ENCODE results near the gene POM121C. TPM values are rescaled to one million over a fixed set of nuclear protein-coding genes. Genes with fewer than 3 reads are reported as not detected.
A peak's percentile ranks its signal among the peaks of the same experiment; 100 is the strongest.
"Not testable (repeated sequence)": the region's sequence is repeated elsewhere in the genome, so short reads cannot be mapped to it uniquely, and the experiment has no call there.

Gene POM121C
- polyA plus RNA-seq = 34.0 TPM

DNA sequence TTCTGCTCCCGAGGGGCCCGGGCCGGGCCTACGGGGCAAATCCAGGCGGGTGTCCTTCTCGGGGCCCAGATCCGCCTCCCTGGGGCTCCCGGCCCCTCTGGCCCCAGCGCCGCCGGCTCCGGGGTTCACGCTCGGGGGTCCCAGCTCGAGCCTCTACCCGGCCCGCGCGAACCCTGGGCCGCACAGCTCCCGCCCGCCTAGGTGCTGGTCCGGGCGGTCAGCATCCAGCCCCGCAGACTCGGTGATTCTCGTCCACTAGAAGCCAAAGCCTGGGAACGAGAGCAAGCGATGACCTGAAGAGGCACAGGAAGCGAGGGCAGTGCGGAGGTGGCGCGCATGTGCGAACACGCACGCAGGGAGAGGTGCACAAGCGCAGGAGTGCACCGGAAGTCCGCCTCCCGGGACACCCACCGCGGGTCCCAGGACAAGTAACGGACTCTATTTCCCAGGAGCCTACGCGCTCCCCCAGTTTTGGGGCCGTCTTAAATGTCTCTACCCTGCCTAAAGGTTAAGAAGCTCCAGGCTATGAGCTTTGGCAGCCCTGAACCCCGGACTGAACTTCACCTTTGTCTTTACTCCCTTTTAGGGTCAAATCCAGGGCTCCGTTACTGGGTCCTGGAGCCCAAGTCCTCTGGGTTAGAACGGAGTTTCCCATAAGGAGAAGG lies at the start of gene POM121C:
POM121C (minus strand) TSS at position 321 of the 665 bp plus-strand sequence. CDS start 44,803 bp downstream, outside the sequence.
- not testable (repeated sequence) for H3K36me3 Mint-ChIP-seq, H3K4me1 Mint-ChIP-seq, H3K9me3 Mint-ChIP-seq, H3K27me3 Mint-ChIP-seq
- H3K27ac Mint-ChIP-seq = peak within 1 kb of the TSS; percentile 50 to 73 (median 63)
- peak within 1 kb of the TSS; percentile 86 to 97 (median 90) for H3K4me3 Mint-ChIP-seq

DNA sequence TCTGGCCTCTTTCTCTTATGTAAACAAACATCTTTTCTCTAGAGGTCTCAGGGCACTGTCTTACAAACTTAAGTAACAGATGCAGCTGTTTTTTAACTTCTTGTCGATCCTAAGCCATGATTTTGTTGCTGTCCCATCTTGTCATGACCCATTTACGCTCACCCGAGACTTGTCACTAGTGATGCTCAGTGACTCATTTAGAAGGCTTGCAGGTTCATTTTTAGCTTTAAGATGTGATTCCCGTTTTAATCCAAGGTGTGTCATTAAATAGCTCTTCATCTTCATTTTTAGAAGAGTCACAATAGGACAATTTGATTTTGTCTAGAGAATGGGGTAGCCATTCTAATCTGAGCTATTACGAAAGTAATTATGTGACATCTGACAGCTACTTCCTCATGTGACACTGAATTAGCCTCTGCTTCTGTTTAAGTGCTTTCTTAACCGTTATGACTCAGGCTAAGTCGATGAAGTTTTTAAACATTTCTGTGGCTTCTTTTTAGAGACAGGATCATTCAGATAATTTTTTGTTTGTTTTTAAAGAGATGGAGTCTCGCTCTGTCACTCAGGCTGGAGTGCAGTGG lies 48.7 kb upstream of the POM121C start:
- Mint-ChIP-seq H3K9me3 (no peaks in the 10 kb centered on the region), H3K27ac (no peak overlapping the region), H3K4me1 (peaks cover 4 to 6% (median 6%) of the 10 kb centered on the region in 3 donors), H3K36me3 (peaks cover 4% of the 10 kb centered on the region), H3K4me3 (peak overlapping the region in 3 of 4 donors; percentile 44 to 78 (median 71)), H3K27me3 (peaks cover 3% of the 10 kb centered on the region)

DNA sequence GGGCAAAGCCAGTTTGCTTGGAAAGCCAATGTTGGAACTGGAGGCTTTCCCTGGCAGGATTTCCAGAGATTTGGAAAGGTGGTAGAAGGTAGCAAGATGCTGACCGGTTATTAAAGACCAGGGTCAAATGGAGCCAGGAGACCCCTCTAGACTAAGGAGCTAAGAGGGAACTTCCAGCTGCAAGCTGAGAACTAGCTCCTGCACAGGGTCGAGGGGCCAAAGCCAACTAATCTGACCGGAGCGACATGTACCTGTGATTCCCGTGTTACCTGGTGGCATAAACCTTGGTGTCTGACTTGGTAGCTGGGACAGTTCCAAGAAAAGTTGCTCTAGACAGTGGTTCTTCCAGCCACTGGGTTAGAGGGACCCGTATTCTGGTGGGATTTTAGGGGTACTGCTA lies 47.8 kb upstream of the POM121C start:
- Mint-ChIP-seq H3K9me3 (no peaks in the 10 kb centered on the region), H3K4me3 (no peak overlapping the region), H3K27ac (no peak overlapping the region), H3K4me1 (peaks cover 4 to 6% (median 4%) of the 10 kb centered on the region in 3 donors), H3K36me3 (peaks cover 2% of the 10 kb centered on the region), H3K27me3 (peaks cover 3% of the 10 kb centered on the region)

DNA sequence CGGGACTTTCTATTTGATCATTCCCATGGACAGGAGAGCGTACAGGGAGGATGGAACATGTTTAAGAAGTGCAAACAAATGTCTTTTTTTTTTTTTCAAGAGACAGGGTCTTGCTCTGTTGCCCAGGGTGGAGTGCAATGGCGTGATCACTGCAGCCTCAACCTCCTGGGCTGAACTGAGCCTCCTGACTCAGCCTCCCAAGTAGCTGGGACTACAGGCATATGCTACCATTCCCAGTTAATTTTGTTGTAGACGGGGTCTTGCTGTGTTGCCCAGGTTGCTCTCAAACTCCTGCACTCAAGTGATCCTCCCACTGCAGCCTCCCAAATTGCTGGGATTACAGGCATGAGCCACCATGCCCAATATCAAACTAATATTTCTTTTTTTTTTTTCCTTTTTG lies 46.5 kb upstream of the POM121C start:
- peaks cover 3% of the 10 kb centered on the region for H3K27me3 Mint-ChIP-seq
- H3K9me3 Mint-ChIP-seq = no peaks in the 10 kb centered on the region
- peaks cover 2% of the 10 kb centered on the region for H3K36me3 Mint-ChIP-seq
- peaks cover 7 to 10% (median 9%) of the 10 kb centered on the region in 3 donors for H3K4me1 Mint-ChIP-seq
- no peak overlapping the region for H3K4me3 Mint-ChIP-seq
- H3K27ac Mint-ChIP-seq = no peak overlapping the region

DNA sequence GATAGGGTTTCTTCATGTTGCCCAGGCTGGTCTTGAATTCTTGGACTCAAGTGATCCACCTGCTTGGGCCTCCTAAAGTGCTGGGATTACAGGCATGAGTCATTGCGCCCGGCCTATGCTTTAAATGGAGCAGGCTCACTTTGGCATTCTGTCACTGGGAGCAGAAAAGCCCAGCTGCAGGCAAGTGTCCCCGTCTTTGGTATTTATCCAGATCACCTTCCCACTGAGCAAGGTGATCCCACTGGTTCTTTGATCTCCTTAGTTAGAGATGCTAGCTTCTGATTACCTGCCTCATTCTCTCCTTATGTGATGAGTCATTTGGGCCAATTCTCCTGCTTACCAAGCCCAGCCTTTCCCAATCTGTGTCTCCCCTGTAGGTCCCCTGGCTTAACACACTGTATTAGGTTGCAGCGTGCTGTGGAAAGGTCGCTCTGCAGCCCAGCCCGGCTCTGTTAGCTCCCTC lies 45.3 kb upstream of the POM121C start:
- peaks cover 3% of the 10 kb centered on the region for H3K27me3 Mint-ChIP-seq
- peaks cover 2% of the 10 kb centered on the region for H3K36me3 Mint-ChIP-seq
- peaks cover 15 to 17% (median 16%) of the 10 kb centered on the region in 3 donors for H3K4me1 Mint-ChIP-seq
- peak overlapping the region in 1 of 4 donors; percentile 49 for H3K4me3 Mint-ChIP-seq
- H3K9me3 Mint-ChIP-seq = no peaks in the 10 kb centered on the region
- H3K27ac Mint-ChIP-seq = no peak overlapping the region

DNA sequence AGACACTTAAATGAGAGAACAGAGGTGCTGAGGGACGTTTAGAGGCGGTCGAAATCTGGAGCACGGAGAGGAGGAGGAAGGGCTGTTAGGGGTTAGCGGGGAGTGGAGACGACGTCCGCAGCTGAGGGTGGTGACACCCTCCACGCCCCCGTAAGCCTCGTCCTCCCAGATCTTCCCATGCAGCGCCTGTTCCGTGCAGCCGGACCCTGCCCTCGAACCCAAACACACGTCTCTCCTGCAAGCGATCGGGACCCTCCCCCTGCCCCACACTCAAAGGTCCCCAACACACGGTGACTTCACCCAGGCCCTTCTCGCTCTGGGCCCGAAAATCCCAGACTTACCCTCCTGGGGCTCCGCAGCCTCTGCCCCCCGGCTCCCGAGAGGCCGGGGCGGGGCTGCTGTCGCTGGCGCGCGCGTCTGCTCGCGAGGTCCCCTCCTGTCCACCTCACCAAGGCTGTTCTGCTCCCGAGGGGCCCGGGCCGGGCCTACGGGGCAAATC lies 41.2 kb upstream of the POM121C start:
- not testable (repeated sequence) for H3K9me3 Mint-ChIP-seq, H3K36me3 Mint-ChIP-seq
- H3K27ac Mint-ChIP-seq = peak overlapping the region in 2 of 3 donors; percentile 49 to 84

DNA sequence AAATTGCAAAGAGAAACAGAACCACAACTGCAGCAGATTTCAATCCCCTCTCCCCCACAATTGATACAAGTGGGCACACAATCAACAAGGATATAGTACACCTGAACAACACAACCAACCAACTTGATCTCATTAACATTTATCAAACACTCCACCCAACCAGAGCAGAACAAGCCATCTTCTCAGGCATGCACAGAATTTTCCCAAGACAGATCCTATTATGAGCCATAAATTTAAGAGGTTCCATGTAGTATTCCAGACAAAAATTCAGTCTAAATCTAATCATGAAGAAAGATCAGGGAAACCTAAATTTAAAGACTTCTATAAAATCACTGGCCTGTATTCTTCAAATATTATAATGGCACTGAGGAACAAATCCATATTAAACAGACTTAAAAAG lies 35.6 kb upstream of the POM121C start:
- not testable (repeated sequence) for H3K4me3 Mint-ChIP-seq, H3K27me3 Mint-ChIP-seq, H3K9me3 Mint-ChIP-seq, H3K27ac Mint-ChIP-seq
- Mint-ChIP-seq H3K4me1 (peaks cover 15 to 20% (median 18%) of the 10 kb centered on the region in 3 donors), H3K36me3 (peaks cover 16% of the 10 kb centered on the region)

More for the DNA sequence above, 41.2 kb upstream of the POM121C start:
- peaks cover 18 to 23% (median 19%) of the 10 kb centered on the region in 3 donors for H3K4me1 Mint-ChIP-seq
- H3K4me3 Mint-ChIP-seq = peak overlapping the region; percentile 81 to 97 (median 89)
- not testable (repeated sequence) for H3K27me3 Mint-ChIP-seq

DNA sequence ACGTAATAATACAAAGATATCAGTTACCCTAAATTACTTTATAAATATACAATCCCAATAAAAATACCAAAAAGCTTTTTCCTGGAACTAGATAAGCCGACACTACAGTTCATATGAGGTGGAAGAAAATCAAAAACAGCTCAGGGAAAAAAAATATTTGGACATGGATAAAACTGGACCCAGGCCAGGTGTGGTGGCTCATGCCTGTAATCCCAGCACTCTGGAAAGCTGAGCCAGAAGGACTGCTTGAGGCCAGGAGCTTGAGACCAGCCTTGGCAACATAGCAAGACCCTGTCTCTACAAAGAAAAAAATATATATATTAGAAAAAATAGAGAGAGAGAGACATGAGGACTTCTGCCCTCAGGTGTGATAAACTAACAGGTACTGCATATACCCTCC lies 32.7 kb upstream of the POM121C start:
- H3K27ac Mint-ChIP-seq, H3K4me3 Mint-ChIP-seq, H3K9me3 Mint-ChIP-seq, H3K27me3 Mint-ChIP-seq: not testable (repeated sequence)
- peaks cover 6 to 14% (median 11%) of the 10 kb centered on the region in 3 donors for H3K4me1 Mint-ChIP-seq
- H3K36me3 Mint-ChIP-seq = peaks cover 16% of the 10 kb centered on the region

DNA sequence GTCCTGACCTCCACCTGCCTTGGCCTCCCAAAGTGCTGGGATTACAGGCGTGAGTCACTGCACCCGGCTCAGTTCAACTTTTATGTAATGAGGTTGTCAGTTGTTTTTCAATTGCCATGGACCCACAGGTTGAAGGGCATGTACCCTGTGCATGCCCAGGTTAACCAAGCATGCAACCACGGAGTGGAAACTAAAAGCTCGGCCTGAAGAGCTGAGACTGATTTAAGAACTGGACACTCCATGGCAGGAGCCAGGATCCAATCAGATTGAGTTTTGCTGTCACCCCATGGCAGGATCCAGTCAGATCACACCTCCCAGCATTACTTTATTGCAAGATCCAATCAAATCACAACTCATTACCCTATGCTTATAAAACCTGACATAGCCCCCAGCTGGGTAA lies 22.9 kb upstream of the POM121C start:
- not testable (repeated sequence) for H3K4me3 Mint-ChIP-seq, H3K27ac Mint-ChIP-seq, H3K36me3 Mint-ChIP-seq, H3K27me3 Mint-ChIP-seq, H3K4me1 Mint-ChIP-seq, H3K9me3 Mint-ChIP-seq

DNA sequence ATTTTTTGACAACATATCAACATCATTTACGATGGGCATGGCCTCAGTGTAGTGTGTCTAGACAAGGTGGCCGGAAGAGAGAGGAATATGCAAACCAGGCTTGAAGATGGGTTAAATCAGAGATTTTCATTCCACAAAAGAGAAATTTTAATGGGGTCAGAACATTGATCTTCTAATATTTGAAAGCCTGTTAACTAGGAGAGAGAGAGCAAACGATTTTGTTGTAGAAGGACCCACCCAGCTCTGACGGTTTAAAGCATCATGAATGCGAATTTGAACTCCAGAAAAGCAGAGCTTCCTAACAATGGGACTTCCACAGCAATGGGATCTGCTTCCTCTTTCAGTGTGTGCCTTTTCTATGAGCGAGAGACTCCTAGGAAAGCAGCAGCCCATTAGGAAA lies 5.9 kb upstream of the POM121C start, which contains the start of gene SPDYE5:
SPDYE5 (plus strand) TSS at position 301 of the 400 bp plus-strand sequence. CDS start 1,728 bp downstream, outside the sequence.
- not testable (repeated sequence) for H3K4me1 Mint-ChIP-seq, H3K4me3 Mint-ChIP-seq, H3K9me3 Mint-ChIP-seq, H3K27me3 Mint-ChIP-seq, H3K36me3 Mint-ChIP-seq, H3K27ac Mint-ChIP-seq

DNA sequence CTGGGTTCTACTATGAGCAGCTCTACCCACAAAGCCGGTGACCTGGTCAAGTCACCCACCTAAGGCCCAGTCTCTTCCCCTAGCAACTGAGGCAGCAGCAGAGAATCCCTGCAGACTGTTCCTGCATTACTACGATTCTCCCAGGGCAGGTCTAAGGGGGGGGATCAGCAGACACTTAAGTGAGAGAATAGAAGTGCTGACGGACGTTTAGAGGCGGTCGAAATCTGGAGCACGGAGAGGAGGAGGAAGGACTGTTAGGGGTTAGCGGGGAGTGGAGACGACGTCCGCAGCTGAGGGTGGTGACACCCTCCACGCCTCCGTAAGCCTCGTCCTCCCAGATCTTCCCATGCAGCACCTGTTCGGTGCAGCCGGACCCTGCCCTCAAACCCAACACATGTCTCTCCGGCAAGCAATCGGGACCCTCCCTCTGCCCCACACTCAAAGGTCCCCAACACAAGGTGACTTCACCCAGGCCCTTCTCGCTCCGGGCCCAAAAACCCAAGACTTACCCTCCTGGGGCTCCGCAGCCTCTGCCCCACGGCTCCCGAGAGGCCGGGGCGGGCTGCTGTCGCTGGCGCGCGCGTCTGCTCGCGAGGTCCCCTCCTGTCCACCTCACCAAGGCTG lies 632 bp downstream of the POM121C start:
- Mint-ChIP-seq H3K4me3 (peak overlapping the region; percentile 86 to 97 (median 90)), H3K27ac (peak overlapping the region in 1 of 3 donors; percentile 39)
- not testable (repeated sequence) for H3K9me3 Mint-ChIP-seq, H3K4me1 Mint-ChIP-seq, H3K27me3 Mint-ChIP-seq, H3K36me3 Mint-ChIP-seq

DNA sequence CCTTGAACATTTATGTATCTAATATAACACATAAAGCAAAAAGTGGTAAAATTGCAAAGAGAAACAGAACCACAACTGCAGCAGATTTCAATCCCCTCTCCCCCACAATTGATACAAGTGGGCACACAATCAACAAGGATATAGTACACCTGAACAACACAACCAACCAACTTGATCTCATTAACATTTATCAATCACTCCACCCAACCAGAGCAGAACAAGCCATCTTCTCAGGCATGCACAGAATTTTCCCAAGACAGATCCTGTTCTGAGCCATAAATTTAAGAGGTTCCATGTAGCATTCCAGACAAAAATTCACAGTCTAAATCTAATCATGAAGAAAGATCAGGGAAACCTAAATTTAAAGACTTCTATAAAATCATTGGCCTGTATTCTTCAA lies 5.8 kb downstream of the POM121C start:
- not testable (repeated sequence) for H3K27me3 Mint-ChIP-seq, H3K4me3 Mint-ChIP-seq, H3K4me1 Mint-ChIP-seq, H3K36me3 Mint-ChIP-seq, H3K9me3 Mint-ChIP-seq, H3K27ac Mint-ChIP-seq

DNA sequence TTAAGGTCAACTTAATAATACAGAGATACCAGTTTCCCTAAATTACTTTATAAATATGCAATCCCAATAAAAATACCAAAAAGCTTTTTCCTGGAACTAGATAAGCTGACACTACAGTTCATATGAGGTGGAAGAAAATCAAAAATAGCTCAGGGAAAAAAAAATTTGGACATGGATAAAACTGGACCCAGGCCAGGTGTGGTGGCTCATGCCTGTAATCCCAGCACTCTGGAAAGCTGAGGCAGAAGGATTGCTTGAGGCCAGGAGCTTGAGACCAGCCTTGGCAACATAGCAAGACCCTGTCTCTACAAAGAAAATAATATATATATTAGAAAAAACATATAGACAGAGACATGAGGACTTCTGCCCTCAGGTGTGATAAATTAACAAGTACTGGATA lies 8.6 kb downstream of the POM121C start:
- not testable (repeated sequence) for H3K9me3 Mint-ChIP-seq, H3K27ac Mint-ChIP-seq, H3K4me1 Mint-ChIP-seq

DNA sequence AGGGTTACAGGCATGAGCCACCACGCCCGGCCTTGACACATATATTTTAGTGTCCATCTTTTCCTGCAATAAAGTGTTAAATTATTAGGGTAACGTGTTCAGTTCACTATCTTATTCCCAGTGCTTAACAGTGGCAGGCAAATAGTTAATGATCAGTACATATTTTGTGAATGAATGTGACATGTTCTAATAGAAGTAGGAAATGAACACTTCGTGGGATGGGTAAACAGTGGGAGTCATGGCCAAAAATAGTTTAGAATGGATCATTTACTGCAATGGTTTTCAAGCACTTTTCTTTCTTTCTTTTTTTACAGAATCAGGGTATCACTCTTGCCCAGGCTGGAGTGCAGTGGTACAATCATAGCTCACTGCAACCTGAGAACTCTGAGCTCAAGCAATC lies 15.9 kb downstream of the POM121C start:
- not testable (repeated sequence) for H3K27ac Mint-ChIP-seq, H3K4me1 Mint-ChIP-seq, H3K27me3 Mint-ChIP-seq, H3K36me3 Mint-ChIP-seq, H3K4me3 Mint-ChIP-seq, H3K9me3 Mint-ChIP-seq

More for the DNA sequence above, 8.6 kb downstream of the POM121C start:
- not testable (repeated sequence) for H3K27me3 Mint-ChIP-seq, H3K36me3 Mint-ChIP-seq, H3K4me3 Mint-ChIP-seq

DNA sequence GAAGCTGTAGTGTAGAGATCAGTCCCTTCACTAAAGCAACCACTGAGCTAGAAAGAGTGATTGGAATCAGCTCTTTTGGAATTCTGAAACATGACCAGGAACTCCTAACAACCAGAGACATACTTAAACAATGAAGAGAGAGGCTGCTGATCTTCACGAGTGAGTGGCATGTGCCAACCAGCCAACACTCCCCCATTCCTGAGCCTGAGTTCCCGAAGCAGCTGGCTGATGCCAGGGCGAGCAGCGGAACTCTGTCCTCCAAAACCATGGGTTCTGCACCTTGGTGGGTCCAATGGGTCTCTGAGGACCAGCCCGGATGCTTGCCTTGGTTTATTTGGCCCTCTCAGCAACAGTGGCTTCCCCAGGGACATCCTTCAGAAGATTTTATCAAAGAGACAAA lies 25.6 kb downstream of the POM121C start:
- H3K4me3 Mint-ChIP-seq, H3K36me3 Mint-ChIP-seq, H3K27ac Mint-ChIP-seq, H3K4me1 Mint-ChIP-seq, H3K9me3 Mint-ChIP-seq, H3K27me3 Mint-ChIP-seq: not testable (repeated sequence)

Measured in IgD-negative memory B cell (primary cell).